Left ventricle myocardium inferior (tissue), 1 donor: ENCODE measurements around the gene SYK. TPM values are rescaled to one million over a fixed set of nuclear protein-coding genes. Genes with fewer than 3 reads are reported as not detected.

Source experiments
- DNase-seq: peaks from one replicate; pipeline ENCODE4 v3.0.0-alpha.2; 2020
- H3K27ac ChIP-seq: fragments of 200-600 bp; replicated peaks from 2 replicates; pipeline ENCODE4 v1.8.0; 2021
- H3K27me3 ChIP-seq: fragments of 200-600 bp; 2 replicates; pipeline ENCODE4 v1.8.0; 2021; ENCODE audit warnings: low read depth
- H3K36me3 ChIP-seq: fragments of 200-600 bp; 2 replicates; pipeline ENCODE4 v1.8.0; 2021
- H3K4me1 ChIP-seq: fragments of 200-600 bp; 2 replicates; pipeline ENCODE4 v1.8.0; 2021
- H3K4me3 ChIP-seq: fragments of 200-600 bp; 2 replicates; pipeline ENCODE4 v1.8.0; 2021; ENCODE audit warnings: mild to moderate bottlenecking, moderate library complexity
- H3K9me3 ChIP-seq: fragments of 200-600 bp; replicated peaks from 2 replicates; pipeline ENCODE4 v1.8.0; 2021
- CTCF ChIP-seq: fragments of 200-600 bp; IDR thresholded peaks from 2 replicates; pipeline ENCODE4 v1.8.0; 2021; ENCODE audit warnings: antibody characterized with exemption, mild to moderate bottlenecking, borderline replicate concordance
- intact Hi-C: fragments of 100-400 bp; cut with micrococcal nuclease; formaldehyde crosslinking; loops from one replicate; pipeline ENCODE4 v1.11.0; 2022
- total RNA-seq: library from RNA; stranded (reverse); fragmentation: NEBNext Ultra II Directional; extraction: Animal tissue kit (Norgen Biotek cat#: 25700); gene quantifications from one replicate; pipeline ENCODE4 v1.2.1, GENCODE V29; 2021
- donor health status: DM: no; HTN: yes; CAD: no; lungs with severe emphysema.

The SYK gene
- total RNA-seq, 1 donor from 2014 or later: 5.4 TPM

GRCh38 chr9:90805006-90805996 is 3.7 kb downstream of the SYK start:
- Histone ChIP-seq H3K27me3 (peaks cover 93% of the 10 kb centered on the region), H3K9me3 (no peaks in the 10 kb centered on the region), H3K36me3 (no peaks in the 10 kb centered on the region), H3K4me1 (peaks cover 11% of the 10 kb centered on the region), H3K27ac (no peak overlapping the region), H3K4me3 (no peak overlapping the region)
- DNase-seq: no peak
- intact Hi-C loops: no loop called here
- TF ChIP-seq CTCF: no peak

GRCh38 chr9:90807006-90807405 is 5.4 kb downstream of the SYK start:
- intact Hi-C loops: no loop called here
- Histone ChIP-seq H3K27me3 (peaks cover 82% of the 10 kb centered on the region), H3K4me3 (no peak overlapping the region), H3K9me3 (no peaks in the 10 kb centered on the region), H3K36me3 (no peaks in the 10 kb centered on the region), H3K27ac (no peak overlapping the region), H3K4me1 (peaks cover 1% of the 10 kb centered on the region)
- TF ChIP-seq CTCF: no peak
- DNase-seq: no peak

GRCh38 chr9:90808398-90808797 is 6.8 kb downstream of the SYK start:
- no peaks in the 10 kb centered on the region for H3K36me3 ChIP-seq
- no peak for TF ChIP-seq CTCF
- DNase-seq: no peak
- H3K4me3 ChIP-seq: no peak overlapping the region
- no peak overlapping the region for H3K27ac ChIP-seq
- no peaks in the 10 kb centered on the region for H3K4me1 ChIP-seq
- intact Hi-C loops: no loop called here
- H3K9me3 ChIP-seq: no peaks in the 10 kb centered on the region
- H3K27me3 ChIP-seq: peaks cover 68% of the 10 kb centered on the region

GRCh38 chr9:90808890-90809685 is 7.5 kb downstream of the SYK start:
- Histone ChIP-seq H3K36me3 (no peaks in the 10 kb centered on the region), H3K4me1 (no peaks in the 10 kb centered on the region), H3K9me3 (no peaks in the 10 kb centered on the region), H3K4me3 (no peak overlapping the region), H3K27me3 (peaks cover 61% of the 10 kb centered on the region), H3K27ac (no peak overlapping the region)
- no peak for TF ChIP-seq CTCF
- intact Hi-C loops: no loop called here
- no peak for DNase-seq

GRCh38 chr9:90810691-90811090 is 9.1 kb downstream of the SYK start:
- no peak for DNase-seq
- Histone ChIP-seq H3K4me1 (no peaks in the 10 kb centered on the region), H3K27ac (no peak overlapping the region), H3K9me3 (no peaks in the 10 kb centered on the region), H3K36me3 (no peaks in the 10 kb centered on the region), H3K4me3 (no peak overlapping the region), H3K27me3 (peaks cover 46% of the 10 kb centered on the region)
- intact Hi-C loops: no loop called here
- no peak for TF ChIP-seq CTCF
